ENCODE results near the gene DAAM2. TPM values are rescaled to one million over a fixed set of nuclear protein-coding genes. Genes with fewer than 3 reads are reported as not detected.

DAAM2 gene
- total RNA-seq, 2 experiments from 2014 or later = not detected

- Mint-ChIP-seq H3K36me3 (no peaks in the 10 kb centered on the region), H3K9me3 (no peaks in the 10 kb centered on the region), H3K4me1 (ENCODE audit: low read depth) (no peaks in the 10 kb centered on the region), H3K4me3 (no peak overlapping the region), H3K27me3 (peaks cover 3% of the 10 kb centered on the region), H3K27ac (no peak overlapping the region)
- no peak for DNase-seq
- ChIA-PET CTCF (interaction anchor here (0.6 kb wide), 1 partner anchor 45 kb away, joined by 3 read pairs; no protein-coding TSS in a partner anchor), POLR2A (no interaction called here)
- intact Hi-C loops (cut with micrococcal nuclease) = no loop called here
Measured at GRCh38 chr6:39911513-39912125, 119.4 kb downstream of the DAAM2 start.

DNA sequence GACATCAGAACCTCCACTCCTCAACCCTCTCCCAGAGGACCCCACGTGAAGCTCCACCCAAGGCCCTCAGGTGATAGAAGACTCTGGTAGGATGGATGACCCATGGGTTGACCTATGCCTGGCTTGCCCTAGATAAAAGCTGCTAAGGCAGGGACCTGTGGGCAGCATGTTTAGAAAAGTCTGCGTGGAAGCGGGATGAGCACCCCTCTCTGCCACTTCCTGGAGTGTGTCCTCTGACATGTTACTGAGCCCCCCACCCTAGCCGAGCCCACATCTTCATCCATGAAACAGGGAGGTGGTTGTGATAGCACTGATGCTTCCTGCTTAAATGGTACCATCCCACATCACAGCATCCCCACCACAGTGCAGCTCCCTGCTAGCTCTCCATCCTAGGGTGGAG is 120.3 kb downstream of the DAAM2 start:
- Mint-ChIP-seq H3K4me3 (no peak overlapping the region), H3K27ac (no peak overlapping the region), H3K36me3 (no peaks in the 10 kb centered on the region), H3K9me3 (no peaks in the 10 kb centered on the region), H3K4me1 (ENCODE audit: low read depth) (no peaks in the 10 kb centered on the region), H3K27me3 (peaks cover 3% of the 10 kb centered on the region)
- ChIA-PET POLR2A (no interaction called here), CTCF (no interaction called here)
- intact Hi-C loops (cut with micrococcal nuclease) = no loop called here
- DNase-seq = no peak

DNA sequence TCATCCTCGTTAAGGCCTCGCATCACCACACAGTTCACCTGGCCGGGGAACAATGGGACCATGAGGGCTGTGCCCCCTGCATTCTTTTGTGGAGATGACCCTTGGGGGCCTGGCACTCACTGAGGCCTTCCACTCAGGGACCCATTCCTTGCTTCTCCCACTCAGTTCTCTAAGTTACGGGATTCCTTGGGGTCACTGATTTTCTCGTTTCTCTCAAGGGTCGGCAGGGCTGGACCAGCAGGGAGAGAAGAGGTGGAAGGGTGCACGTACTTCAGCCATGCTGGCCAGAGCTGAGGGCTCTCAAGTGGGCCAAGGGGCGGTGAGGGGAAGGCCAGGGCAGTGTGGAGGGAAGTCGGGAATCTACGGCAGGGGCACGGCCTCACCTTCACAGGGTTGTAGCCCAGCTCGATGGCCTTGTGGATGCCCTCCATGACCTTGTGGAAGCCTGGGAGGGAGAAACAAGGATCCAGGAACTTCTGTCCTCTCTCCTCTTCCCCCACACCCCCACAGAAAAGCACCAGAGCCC is 121.3 kb downstream of the DAAM2 start:
- intact Hi-C loops (cut with micrococcal nuclease) = no loop called here

GRCh38 chr6:39914239-39914638 is 122.1 kb downstream of the DAAM2 start:
- POLR2A ChIA-PET = no interaction called here
- Mint-ChIP-seq H3K27me3 (peaks cover 3% of the 10 kb centered on the region), H3K9me3 (no peaks in the 10 kb centered on the region), H3K4me1 (ENCODE audit: low read depth) (no peaks in the 10 kb centered on the region), H3K36me3 (no peaks in the 10 kb centered on the region), H3K27ac (no peak overlapping the region), H3K4me3 (no peak overlapping the region)
- no peak for DNase-seq
- intact Hi-C loops (cut with micrococcal nuclease) = no loop called here
- CTCF ChIA-PET = no interaction called here

More for the DNA sequence above, 121.3 kb downstream of the DAAM2 start:
- no peaks in the 10 kb centered on the region for H3K36me3 Mint-ChIP-seq
- no peaks in the 10 kb centered on the region for H3K9me3 Mint-ChIP-seq
- ChIA-PET POLR2A (no interaction called here), CTCF (no interaction called here)
- H3K4me1 Mint-ChIP-seq (ENCODE audit: low read depth) = no peaks in the 10 kb centered on the region
- H3K27me3 Mint-ChIP-seq = peaks cover 3% of the 10 kb centered on the region
- no peak overlapping the region for H3K4me3 Mint-ChIP-seq
- H3K27ac Mint-ChIP-seq = no peak overlapping the region
- no peak for DNase-seq

DNA sequence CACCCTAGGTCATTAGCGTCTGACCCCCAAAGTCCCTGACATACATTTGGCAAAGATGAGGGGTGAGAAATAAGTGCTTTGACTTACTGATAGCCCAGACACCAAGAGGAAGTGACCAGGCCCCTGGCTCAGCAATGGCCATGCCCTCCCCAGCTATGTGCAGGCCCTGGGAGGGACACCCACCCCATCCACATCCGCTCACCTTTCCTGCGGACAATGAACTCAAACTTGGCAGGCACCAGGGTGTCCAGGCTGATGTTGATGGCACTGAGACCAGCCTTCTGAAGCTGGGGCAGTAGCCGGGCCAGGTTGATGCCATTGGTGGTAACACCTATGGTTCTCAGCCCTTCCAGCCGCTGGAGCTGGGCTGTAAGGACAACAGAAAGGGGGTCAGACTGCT is 123.7 kb downstream of the DAAM2 start:
- H3K27me3 Mint-ChIP-seq = peaks cover 3% of the 10 kb centered on the region
- no peak for DNase-seq
- no peak overlapping the region for H3K4me3 Mint-ChIP-seq
- intact Hi-C loops (cut with micrococcal nuclease) = no loop called here
- H3K4me1 Mint-ChIP-seq (ENCODE audit: low read depth) = no peaks in the 10 kb centered on the region
- no peaks in the 10 kb centered on the region for H3K9me3 Mint-ChIP-seq
- no peaks in the 10 kb centered on the region for H3K36me3 Mint-ChIP-seq
- no peak overlapping the region for H3K27ac Mint-ChIP-seq
- ChIA-PET CTCF (no interaction called here), POLR2A (no interaction called here)

GRCh38 chr6:39917329-39917728 is 125.2 kb downstream of the DAAM2 start:
- Mint-ChIP-seq H3K27me3 (peaks cover 3% of the 10 kb centered on the region), H3K4me3 (no peak overlapping the region), H3K9me3 (no peaks in the 10 kb centered on the region), H3K27ac (no peak overlapping the region), H3K4me1 (ENCODE audit: low read depth) (no peaks in the 10 kb centered on the region), H3K36me3 (no peaks in the 10 kb centered on the region)
- POLR2A ChIA-PET = no interaction called here
- intact Hi-C loops (cut with micrococcal nuclease) = no loop called here
- DNase-seq = no peak
- CTCF ChIA-PET = no interaction called here

DNA sequence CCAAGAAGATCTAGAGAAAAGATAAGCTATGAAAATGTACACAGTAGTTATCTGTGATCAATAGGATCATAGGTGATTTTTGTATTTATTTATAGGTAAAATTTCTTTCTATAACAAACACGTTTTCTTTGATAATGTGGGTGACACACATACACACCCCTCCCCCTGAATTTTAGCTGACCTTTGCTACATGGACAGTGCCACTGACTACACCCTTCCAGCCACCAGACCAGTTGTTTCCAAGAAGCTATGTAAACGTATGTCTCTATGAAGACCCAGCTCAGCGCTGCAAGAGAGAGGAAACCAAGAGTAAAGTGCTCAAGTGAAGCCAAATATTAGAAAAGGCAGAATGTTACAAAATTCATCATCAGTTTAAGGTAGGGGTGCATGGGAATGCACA is 125.8 kb downstream of the DAAM2 start:
- H3K27me3 Mint-ChIP-seq = peaks cover 3% of the 10 kb centered on the region
- POLR2A ChIA-PET = no interaction called here
- H3K9me3 Mint-ChIP-seq = no peaks in the 10 kb centered on the region
- no peak overlapping the region for H3K27ac Mint-ChIP-seq
- H3K36me3 Mint-ChIP-seq = no peaks in the 10 kb centered on the region
- H3K4me3 Mint-ChIP-seq = no peak overlapping the region
- intact Hi-C loops (cut with micrococcal nuclease) = no loop called here
- no peaks in the 10 kb centered on the region for H3K4me1 Mint-ChIP-seq (ENCODE audit: low read depth)
- CTCF ChIA-PET = no interaction called here
- DNase-seq = no peak

DNA sequence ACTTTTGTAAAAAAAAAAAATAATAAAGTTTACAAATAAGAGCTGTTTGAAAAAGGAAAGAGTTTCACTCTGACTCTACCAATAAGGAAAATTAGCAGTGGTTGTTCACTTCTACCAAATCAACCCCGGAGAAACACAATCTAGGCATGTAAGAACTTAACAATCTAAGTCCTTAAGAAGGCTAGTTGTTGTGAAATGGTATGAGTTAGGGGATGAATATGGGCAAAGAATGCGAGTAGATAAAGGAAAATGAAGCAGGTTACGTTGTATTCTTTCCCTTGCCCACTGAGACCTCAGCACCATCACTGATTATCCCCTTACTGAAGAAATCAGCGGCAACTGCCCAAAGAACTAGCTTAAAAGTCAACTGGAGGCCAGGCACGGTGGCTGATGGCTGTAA is 126.7 kb downstream of the DAAM2 start:
- POLR2A ChIA-PET = no interaction called here
- CTCF ChIA-PET = no interaction called here
- intact Hi-C loops (cut with micrococcal nuclease) = no loop called here
- Mint-ChIP-seq H3K27ac (no peak overlapping the region), H3K4me1 (ENCODE audit: low read depth) (no peaks in the 10 kb centered on the region), H3K4me3 (no peak overlapping the region), H3K9me3 (no peaks in the 10 kb centered on the region), H3K36me3 (no peaks in the 10 kb centered on the region), H3K27me3 (peaks cover 3% of the 10 kb centered on the region)
- DNase-seq = no peak

DNA sequence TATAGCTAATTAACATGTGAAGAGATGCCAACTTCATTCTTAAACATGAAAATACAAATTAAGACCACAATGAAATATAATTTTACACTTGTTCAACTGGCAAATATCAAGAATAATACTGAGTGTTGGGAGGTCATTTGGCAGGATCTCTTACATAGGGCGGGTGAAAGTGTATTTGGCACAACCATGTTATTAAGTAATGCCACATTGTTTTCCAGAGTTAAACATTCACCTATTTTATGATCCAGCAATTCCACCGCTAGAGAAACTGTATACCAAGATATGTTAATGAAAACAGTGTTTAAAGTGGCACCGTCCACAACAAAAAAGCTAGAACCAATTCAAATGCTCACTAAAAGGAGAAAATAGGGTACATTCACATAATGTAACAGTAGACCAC is 128.0 kb downstream of the DAAM2 start:
- intact Hi-C loops (cut with micrococcal nuclease) = no loop called here
- H3K27ac Mint-ChIP-seq = no peak overlapping the region
- POLR2A ChIA-PET = no interaction called here
- CTCF ChIA-PET = no interaction called here
- H3K36me3 Mint-ChIP-seq = no peaks in the 10 kb centered on the region
- no peak overlapping the region for H3K4me3 Mint-ChIP-seq
- no peak for DNase-seq
- no peaks in the 10 kb centered on the region for H3K27me3 Mint-ChIP-seq
- no peaks in the 10 kb centered on the region for H3K4me1 Mint-ChIP-seq (ENCODE audit: low read depth)
- H3K9me3 Mint-ChIP-seq = no peaks in the 10 kb centered on the region

DNA sequence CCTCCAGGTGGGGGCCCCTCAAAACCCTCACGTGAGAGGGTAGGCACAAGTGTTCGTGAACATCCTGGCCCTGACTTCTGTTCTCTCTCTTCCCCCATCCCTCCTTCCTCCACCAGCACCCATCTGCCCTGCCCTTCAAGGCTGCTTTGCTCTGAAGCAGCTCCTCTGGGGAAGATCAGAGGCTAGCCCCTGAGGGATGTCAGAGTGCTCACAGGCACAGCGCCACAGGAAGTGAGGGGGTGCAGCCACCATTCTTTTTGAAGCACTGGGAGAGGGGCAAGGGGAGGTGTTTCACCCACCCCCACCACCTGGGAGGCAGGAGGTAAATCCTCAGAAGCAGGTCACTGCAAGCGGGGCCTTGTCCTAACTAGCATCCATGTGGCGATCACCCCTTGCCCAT is 130.6 kb downstream of the DAAM2 start:
- no peaks in the 10 kb centered on the region for H3K27me3 Mint-ChIP-seq
- CTCF ChIA-PET = no interaction called here

DNA sequence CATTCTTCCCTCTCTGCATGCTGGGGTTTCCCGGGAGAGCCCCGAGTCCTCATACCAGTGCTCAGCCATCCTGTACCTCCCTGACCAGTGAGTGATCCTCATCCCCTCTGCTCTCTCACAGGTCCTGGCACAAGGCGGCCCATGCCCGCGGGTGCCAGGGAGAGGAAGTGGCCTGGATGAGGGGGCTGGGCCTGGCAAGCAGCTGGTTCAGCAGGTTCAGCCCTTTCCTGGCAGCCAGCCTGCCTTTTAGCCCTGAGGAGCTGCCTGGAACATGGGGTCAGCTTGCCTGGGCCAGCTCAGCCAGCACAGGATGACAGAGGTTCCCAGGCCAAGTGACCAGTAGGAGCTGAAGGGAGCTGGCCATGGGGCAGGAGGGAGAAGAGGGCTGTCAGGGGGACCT is 131.2 kb downstream of the DAAM2 start:
- Mint-ChIP-seq H3K36me3 (no peaks in the 10 kb centered on the region), H3K27ac (no peak overlapping the region), H3K4me1 (ENCODE audit: low read depth) (no peaks in the 10 kb centered on the region)

More for the DNA sequence above, 130.6 kb downstream of the DAAM2 start:
- POLR2A ChIA-PET = no interaction called here
- Mint-ChIP-seq H3K4me3 (no peak overlapping the region), H3K9me3 (peaks cover 4% of the 10 kb centered on the region), H3K27ac (no peak overlapping the region), H3K4me1 (ENCODE audit: low read depth) (no peaks in the 10 kb centered on the region), H3K36me3 (no peaks in the 10 kb centered on the region)
- intact Hi-C loops (cut with micrococcal nuclease) = no loop called here
- DNase-seq = no peak

GRCh38 chr6:39923861-39924260 is 131.7 kb downstream of the DAAM2 start:
- Mint-ChIP-seq H3K36me3 (no peaks in the 10 kb centered on the region), H3K9me3 (peaks cover 4% of the 10 kb centered on the region), H3K27ac (no peak overlapping the region), H3K4me1 (ENCODE audit: low read depth) (no peaks in the 10 kb centered on the region), H3K4me3 (no peak overlapping the region), H3K27me3 (no peaks in the 10 kb centered on the region)
- ChIA-PET POLR2A (no interaction called here), CTCF (no interaction called here)
- no peak for DNase-seq
- intact Hi-C loops (cut with micrococcal nuclease) = no loop called here

More for the DNA sequence above, 131.2 kb downstream of the DAAM2 start:
- H3K27me3 Mint-ChIP-seq = no peaks in the 10 kb centered on the region
- CTCF ChIA-PET = no interaction called here
- H3K9me3 Mint-ChIP-seq = peaks cover 4% of the 10 kb centered on the region
- no peak for DNase-seq
- intact Hi-C loops (cut with micrococcal nuclease) = no loop called here
- no peak overlapping the region for H3K4me3 Mint-ChIP-seq
- POLR2A ChIA-PET = no interaction called here

- DNase-seq = no peak
- ChIA-PET CTCF (no interaction called here), POLR2A (no interaction called here)
- intact Hi-C loops (cut with micrococcal nuclease) = no loop called here
- Mint-ChIP-seq H3K4me1 (ENCODE audit: low read depth) (no peaks in the 10 kb centered on the region), H3K4me3 (no peak overlapping the region), H3K36me3 (no peaks in the 10 kb centered on the region), H3K27ac (no peak overlapping the region), H3K9me3 (peaks cover 4% of the 10 kb centered on the region), H3K27me3 (peaks cover 2% of the 10 kb centered on the region)
Measured at GRCh38 chr6:39924283-39924682, 132.1 kb downstream of the DAAM2 start.

Data from activated CD4-positive, alpha-beta memory T cell treated with anti-CD3 and anti-CD28 coated beads for 36 hours (primary cell).